Kidney capillary endothelial cell (primary cell): ENCODE results near the gene DDX24.

Experiments used
- DNase-seq: peaks from one replicate; pipeline ENCODE4 v3.0.0-alpha.2; 2018; ENCODE audit warnings: low spot score

DDX24 gene

GRCh38 chr14:94080621-94081385 is at the start of gene DDX24, which contains the start of gene IFI27L1:
TSS of gene DDX24 (minus strand) at chr14:94081202. CDS start at chr14:94079742, 1,460 bp downstream.
TSS of gene IFI27L1 (plus strand) at chr14:94081310. CDS start at chr14:94096938, 15,628 bp downstream.
- DNase-seq = peak; percentile 90

GRCh38 chr14:94129758-94130414 is 48.9 kb upstream of the DDX24 start:
- peak; percentile 18 for DNase-seq

- DNase-seq = peak; percentile 39
Observed at GRCh38 chr14:94129111-94129757, 48.2 kb upstream of the DDX24 start, which contains the start of gene IFI27L2. TSS of gene IFI27L2 (minus strand) at chr14:94129604. CDS start at chr14:94129564, 40 bp downstream.

GRCh38 chr14:94128216-94128839 is 47.3 kb upstream of the DDX24 start:
- DNase-seq = no peak

GRCh38 chr14:94127330-94127729 is 46.3 kb upstream of the DDX24 start:
- DNase-seq = no peak

DNA sequence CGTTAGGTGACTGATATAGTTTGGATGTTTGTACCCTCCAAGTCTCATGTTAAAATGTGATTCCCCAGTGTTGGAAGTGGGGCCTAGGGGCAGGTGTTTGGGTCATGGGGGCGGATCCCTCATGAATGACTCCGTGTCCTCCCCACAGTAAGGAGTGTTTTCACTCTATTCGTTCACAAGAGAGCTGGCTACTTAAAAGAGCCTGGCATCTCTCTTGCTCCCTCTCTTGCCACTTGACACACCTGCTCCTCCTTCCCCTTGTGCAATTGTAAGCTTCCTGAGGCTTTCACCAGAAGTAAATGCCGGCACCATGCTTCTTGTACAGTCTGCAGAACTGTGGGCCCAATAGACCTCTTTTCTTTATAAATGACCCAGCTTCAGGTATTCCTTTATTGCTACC is 45.8 kb upstream of the DDX24 start:
- no peak for DNase-seq

- no peak for DNase-seq
Observed at GRCh38 chr14:94126419-94126677, 45.3 kb upstream of the DDX24 start.

GRCh38 chr14:94125659-94126418 is 44.8 kb upstream of the DDX24 start:
- no peak for DNase-seq

DNA sequence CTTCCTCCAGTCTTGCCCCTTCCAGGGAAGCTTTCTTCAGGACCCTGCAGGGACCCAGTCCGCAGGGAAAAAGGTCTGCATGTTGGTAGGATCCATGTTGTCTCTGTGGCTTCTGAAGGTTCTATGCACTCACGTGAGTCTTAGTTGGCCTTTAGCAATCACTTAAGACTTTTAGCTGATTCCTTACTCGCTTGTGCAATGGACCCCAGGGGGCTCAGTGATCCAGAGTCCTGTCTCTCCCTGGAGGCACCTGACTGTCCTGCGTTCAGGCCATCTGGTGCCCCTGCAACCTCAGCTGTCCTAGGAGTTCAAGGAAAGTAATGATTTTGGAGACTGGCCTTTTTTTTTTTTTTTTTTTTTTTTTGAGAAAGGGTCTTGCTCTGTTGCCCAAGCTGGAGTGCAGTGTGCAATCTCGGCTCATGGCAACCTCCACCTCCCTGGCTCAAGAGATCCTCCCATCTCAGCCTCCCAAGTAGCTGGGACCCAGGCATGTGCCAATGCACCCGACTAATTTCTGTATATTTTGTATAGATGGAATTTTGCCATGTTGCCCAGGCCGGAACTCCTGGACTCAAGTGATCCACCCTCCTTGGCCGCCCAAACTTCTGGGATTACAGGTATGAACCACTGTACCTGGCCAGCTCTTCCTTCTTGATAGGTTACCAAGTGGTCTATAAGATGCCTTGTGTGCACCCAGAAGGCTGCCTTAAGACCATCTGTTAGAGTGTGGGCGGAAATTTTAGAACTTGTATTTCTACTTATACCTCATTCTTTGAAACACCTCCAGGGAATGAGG is 43.8 kb upstream of the DDX24 start:
- DNase-seq = no peak

- DNase-seq = no peak
Observed at GRCh38 chr14:94123868-94124267, 42.9 kb upstream of the DDX24 start.

DNA sequence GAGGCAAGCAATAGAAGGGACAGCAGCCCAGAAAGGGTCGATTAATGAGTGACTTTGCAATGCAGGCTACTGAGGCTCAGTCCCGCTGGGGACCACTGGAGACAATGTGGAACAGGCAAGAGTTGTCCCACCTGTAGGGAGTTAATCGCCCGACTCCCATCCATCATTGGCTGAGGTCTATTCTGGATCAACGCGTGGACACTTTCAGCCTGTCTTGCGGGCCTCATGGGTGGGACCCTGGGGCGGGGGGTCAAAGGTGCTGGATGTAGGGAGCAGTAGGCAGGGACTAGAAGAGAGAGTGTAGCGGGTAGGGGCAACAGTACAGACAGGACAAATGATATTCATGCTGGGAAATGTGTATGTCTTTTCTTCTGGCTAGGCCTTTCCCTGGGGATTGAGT is 42.3 kb upstream of the DDX24 start:
- no peak for DNase-seq

- DNase-seq = no peak
Observed at GRCh38 chr14:94122438-94122837, 41.4 kb upstream of the DDX24 start.

DNA sequence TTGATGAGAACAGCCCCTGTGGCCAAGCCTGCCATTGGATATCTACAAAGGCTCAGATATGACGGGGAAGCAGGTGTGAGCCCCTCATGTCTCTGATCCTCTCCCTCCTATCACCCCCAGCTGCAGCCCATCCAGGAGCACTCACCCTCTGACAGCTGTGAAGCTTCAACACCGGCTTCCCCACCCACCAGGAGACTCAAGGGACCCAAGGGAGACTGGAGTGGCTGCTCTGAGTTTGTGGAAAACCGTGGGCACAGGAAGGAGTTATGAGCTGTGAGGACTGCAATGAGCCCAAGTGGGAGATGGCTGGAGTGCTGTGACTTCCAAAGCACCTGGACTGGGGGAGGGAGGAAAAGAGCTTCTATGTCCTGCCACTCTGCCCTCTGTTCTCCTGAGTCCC is 40.5 kb upstream of the DDX24 start:
- DNase-seq = no peak

DNA sequence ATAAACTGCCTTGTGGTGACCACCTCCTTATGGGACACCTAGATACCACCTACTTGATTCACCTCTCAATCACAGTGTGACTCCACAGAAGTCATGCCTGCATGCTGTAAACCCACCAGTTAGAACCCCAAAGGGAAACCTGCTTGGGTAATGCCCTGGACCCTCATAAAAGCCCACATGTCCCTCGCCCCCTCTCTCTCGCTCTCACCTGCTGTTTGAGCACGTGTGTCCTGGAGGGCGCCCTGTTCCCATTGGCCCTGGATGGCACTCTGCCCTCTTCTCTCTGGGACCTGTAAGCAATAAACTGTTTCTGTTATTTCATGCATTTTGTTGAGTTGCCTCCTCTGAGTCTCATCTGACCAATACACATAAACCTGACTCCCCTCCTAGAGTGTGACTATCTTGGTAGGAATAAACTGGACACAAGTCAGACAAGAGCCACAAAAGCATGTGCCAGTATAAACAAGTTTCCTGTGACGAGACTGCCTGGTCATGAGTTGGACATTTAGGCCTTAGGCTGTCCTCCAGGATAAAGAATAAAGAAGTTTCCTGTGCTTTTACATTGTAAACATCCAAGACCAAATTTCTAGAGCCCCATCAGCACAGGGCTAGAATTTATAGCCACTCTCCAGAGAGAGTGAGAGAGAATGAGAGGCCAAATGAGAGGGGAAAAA is 39.8 kb upstream of the DDX24 start:
- DNase-seq = no peak

DNA sequence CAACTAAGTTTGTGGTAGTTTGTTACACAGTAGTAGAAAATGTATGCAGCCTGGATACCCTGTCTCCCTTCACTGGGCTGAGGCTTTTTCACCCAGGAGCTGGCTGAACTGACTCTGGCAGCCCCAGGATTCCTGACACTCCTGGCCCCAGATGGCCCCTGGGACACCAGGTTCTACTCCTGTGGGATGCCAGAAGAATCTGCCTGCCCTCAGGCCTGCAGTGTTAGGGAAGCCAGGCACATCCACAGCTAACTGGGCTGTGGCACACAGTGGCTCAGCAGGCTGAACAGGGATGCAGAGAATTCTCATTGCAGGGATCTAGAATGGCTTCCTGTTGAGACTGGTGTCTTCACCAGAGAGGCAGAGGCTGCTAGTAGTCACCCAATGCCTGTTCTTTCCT is 38.1 kb upstream of the DDX24 start:
- DNase-seq = no peak

- no peak for DNase-seq
Observed at GRCh38 chr14:94117856-94118255, 36.9 kb upstream of the DDX24 start.

- DNase-seq = no peak
Observed at GRCh38 chr14:94116701-94117100, 35.7 kb upstream of the DDX24 start.

GRCh38 chr14:94115631-94116030 is 34.6 kb upstream of the DDX24 start:
- DNase-seq = no peak

DNA sequence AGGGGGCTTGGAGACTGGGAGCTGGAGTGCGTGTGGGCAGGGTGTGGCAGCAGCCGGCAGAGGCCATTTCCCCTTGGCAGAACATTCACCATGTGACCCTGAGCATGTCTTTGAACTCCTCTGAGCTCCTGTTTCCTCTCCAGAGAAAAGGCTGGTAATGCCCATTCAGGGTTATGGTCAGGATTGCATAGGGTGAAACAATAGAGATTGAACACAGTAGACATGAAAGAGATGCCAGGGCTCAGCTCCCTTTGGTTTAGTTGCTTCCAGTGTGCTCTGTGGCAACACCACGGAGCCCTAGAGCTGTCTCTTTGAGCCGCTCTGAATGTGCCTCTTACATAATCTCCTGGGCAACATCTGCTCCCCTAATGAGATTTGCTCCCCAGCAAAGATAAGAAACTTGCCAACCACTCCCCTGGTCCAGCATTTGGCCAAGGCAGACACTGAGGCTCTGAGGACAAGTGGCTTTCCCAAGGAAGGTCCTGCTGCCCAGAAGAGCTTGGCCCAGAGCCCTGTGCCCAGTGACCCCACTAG is 34.1 kb upstream of the DDX24 start:
- DNase-seq = no peak

DNA sequence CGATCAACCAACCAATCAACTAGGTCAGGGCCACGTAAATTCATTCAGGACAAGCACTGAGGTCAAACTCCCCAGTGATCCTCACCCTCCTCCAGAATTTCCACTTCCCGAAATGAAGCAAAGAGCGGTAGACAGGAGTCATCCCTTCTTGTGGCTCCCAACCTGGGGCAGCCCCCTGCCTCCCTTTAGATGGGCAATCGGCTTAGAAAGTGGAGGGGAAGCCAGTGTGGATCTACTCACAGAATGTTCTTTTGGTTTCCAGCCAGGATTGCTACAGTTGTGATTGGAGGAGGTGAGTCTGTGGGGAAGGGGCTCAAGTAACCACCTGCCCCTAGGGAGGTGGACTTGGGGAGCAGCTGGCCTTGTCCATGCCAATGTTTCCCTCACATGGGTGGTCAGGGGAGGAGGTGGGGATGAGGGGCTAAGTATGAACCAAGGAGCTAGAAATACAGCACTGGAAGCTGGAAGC is 33.6 kb upstream of the DDX24 start:
- no peak for DNase-seq
